ENCODE results near the gene LBHD2.

Gene LBHD2

DNA sequence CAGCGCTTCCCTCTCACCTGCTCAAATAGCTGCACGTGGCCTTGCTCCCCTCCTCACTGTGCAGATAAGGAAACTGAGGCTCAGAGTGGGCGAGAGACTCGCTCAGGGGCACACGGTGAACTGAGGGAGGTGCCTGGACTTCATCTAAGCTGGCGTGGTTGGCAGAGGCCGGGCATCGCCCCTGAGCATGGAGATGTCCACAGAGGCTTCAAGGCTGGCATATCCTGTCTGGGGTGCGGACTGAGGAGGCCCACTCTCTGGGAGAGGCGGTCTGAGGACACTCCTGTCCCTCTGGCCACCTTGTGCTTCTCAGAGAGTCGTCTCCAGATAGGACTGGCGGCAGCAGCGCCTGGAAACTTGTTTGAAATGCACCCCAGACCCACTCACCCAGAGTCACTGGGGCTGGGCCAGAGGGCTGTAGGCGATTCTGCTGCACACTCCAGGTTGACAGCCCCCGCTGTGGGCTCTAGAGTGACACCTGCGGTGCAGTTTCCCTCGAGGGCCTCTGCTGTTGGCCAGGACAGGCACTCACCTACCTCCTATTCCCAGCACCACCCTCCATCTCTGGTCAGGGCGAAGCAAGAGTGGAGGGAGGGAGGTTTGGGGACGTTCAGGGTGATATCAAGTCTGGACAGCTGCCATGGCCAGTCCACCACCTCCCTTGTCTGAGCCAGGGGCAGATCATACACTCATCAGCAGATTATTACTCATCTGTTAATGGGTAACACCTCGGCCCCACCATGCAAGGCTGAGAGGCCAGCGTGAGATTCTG, 11.2 kb upstream of the LBHD2 start:
- no peak for DNase-seq (ENCODE audit: extremely low spot score)
- POLR2A ChIA-PET, result no interaction called here
- TF ChIP-seq, protein P1, sequence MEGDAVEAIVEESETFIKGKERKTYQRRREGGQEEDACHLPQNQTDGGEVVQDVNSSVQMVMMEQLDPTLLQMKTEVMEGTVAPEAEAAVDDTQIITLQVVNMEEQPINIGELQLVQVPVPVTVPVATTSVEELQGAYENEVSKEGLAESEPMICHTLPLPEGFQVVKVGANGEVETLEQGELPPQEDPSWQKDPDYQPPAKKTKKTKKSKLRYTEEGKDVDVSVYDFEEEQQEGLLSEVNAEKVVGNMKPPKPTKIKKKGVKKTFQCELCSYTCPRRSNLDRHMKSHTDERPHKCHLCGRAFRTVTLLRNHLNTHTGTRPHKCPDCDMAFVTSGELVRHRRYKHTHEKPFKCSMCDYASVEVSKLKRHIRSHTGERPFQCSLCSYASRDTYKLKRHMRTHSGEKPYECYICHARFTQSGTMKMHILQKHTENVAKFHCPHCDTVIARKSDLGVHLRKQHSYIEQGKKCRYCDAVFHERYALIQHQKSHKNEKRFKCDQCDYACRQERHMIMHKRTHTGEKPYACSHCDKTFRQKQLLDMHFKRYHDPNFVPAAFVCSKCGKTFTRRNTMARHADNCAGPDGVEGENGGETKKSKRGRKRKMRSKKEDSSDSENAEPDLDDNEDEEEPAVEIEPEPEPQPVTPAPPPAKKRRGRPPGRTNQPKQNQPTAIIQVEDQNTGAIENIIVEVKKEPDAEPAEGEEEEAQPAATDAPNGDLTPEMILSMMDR (IDR thresholded peaks at IDR 0.05; ENCODE audit: control extremely low read depth, extremely low read depth, low read depth, missing control alignments), result no peak
- CTCF ChIA-PET, result no interaction called here

DNA sequence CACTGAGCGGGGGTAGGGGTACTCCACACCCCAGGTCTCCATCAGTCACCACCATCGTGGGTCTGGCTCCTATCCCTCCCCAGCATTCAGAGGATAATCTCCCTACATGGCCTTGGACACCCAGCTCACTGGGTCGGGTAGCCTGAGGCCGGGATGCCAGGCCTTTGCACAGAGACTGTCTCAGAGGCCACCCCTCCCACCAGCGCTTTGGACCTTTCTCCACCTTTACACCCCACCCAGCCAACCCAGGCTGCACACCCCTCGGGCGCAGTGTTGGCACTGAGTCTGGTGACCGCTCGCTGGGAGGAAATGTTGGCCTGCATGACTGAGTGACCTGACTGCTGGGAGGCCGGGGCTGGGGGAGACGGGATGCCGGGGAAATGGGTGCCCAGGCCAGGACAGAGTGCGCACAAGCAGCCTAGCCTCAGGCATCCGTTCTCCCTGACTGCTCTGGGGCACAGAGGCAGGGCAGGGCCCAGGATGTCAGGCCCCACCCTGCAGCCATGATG, 10.6 kb upstream of the LBHD2 start:
- ChIA-PET CTCF (interaction anchor here (1.2 to 2.4 kb wide), 5 partner anchors 13 to 378 kb away, joined by 3 to 18 read pairs (median 9); no protein-coding TSS in a partner anchor), POLR2A (no interaction called here)

DNA sequence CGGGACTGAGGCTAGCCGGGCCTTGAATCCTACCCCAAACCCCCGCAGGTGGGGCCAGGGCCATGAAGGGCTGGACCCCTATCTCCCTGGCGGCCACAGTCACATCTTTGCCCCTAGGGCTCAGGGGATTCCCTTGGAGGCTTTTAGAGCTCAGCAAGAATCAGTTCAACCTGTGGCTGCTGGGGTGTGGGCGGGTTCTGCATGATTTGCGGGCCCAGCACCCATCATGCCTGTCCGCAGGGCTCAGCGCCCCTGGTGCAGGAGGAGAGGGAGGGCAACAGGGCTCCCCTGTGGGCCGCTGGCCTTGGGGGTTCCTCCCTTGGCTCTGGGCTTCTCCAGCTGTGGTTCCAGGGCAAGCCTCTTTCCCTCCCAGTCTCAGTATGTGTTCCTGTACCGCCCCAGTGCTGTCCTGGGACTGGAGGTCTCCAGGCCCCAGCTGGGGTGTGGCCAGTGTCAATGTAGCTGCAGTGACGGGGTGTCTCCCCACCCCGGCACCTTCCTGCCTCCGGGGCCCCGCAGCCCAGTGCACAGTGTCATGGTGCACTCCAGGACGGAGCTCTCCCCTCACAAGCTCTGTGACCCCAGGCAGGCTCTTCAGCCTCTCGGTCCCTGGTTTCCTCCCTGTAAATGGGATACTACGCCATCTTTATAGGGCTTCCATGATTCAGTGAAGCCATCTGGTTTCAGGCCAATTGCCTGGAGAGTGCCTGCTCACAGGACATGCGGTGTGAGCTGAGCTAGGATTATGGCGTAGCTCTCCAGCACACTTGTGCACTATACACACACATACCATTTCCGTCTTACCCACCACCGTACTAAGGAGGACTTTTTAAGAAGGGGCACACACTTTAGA, 9.9 kb upstream of the LBHD2 start:
- TF ChIP-seq, protein P1 (IDR thresholded peaks at IDR 0.05; ENCODE audit: control extremely low read depth, extremely low read depth, low read depth, missing control alignments), result no peak
- ChIA-PET CTCF (interaction anchor here (0.7 to 2.4 kb wide), 26 partner anchors 11 to 379 kb away, joined by 3 to 18 read pairs (median 4); partner anchors contain the start of genes EXOC3L4 and LBHD2), POLR2A (no interaction called here)
- peak; percentile 17 for DNase-seq (ENCODE audit: extremely low spot score)

More for the DNA sequence above, 10.6 kb upstream of the LBHD2 start:
- DNase-seq (ENCODE audit: extremely low spot score), result no peak
- TF ChIP-seq, protein P1 (IDR thresholded peaks at IDR 0.05; ENCODE audit: control extremely low read depth, extremely low read depth, low read depth, missing control alignments), result no peak

DNA sequence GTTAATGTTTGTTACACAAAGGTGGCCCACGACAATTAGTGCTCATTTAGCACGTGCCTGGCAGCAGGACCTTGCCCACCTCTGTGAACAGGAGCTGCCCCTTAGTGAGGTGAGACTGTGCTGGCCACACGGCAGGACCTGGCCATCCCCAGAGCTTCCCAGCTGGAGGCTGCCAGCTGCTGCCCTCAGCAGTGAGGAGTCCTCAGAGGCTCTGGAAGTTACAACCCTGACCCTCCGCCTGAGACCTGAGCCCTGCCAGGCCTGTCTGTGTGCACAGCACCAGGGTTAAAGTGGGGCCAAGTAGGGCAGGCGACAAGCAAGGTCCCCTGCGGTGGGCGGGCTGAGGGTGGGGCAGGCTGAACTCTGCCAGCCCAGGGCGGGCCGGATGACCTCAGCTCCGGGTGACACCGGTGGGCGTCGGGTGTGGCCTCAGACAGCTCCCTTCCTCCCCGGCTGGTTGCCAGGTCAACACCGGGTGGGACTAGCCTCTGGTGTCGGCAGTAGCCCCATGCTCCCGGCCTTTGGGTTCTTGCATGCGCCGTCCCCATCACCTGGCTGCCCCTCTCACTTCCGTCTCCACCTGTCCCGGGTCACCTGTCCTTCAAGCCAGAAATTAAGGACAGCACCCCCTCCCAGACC, 9.2 kb upstream of the LBHD2 start:
- TF ChIP-seq, protein P1 (IDR thresholded peaks at IDR 0.05; ENCODE audit: control extremely low read depth, extremely low read depth, low read depth, missing control alignments), result no peak
- peak; percentile 35 for DNase-seq (ENCODE audit: extremely low spot score)
- CTCF ChIA-PET, result interaction anchor here (0.7 to 2.4 kb wide), 26 partner anchors 10 to 380 kb away, joined by 3 to 18 read pairs (median 4); partner anchors contain the start of genes EXOC3L4 and LBHD2
- POLR2A ChIA-PET, result no interaction called here

DNA sequence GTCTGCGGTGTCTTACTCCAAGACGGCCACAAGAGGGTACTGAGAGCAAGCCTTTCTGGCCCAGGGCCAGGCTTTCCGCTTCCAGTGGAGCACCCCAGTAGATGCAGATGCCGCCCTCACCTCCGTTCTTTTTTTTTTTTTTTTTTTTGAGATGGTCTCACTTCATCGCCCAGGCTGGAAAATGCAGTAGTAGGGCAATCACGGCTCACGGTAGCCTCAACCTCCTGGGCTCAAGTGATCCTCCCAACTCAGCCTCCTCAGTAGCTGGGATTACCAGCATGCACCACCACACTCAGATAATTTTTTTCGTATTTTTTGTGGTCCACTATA, 5.6 kb upstream of the LBHD2 start:
- DNase-seq (ENCODE audit: extremely low spot score), result peak; percentile 85
- ChIA-PET POLR2A (no interaction called here), CTCF (interaction anchor here (0.7 to 2.2 kb wide), 13 partner anchors 9 to 384 kb away, joined by 3 to 17 read pairs (median 4); partner anchors contain the start of gene EXOC3L4)
- TF ChIP-seq, protein P1 (IDR thresholded peaks at IDR 0.05; ENCODE audit: control extremely low read depth, extremely low read depth, low read depth, missing control alignments), result peak; percentile 87

Data from GM10248 (cell line).